GM12878 (cell line): Measurements from ENCODE around the gene RALGPS1. TPM values are rescaled to one million over a fixed set of nuclear protein-coding genes. Genes with fewer than 3 reads are reported as not detected.

Source experiments
- ATAC-seq: fragments of 200-7000 bp; cut with Tn5 transposase; 3 replicates; pipeline ENCODE4 v1.9.1; 2020; ENCODE audit warnings: mild to moderate bottlenecking, moderate library complexity
- BruUV-seq: library from RNA; stranded (reverse); fragments of 400-500 nt; replicated peaks from 2 replicates; lab custom pipeline; 2021; lab: Mats Ljungman, UMichigan
- CTCF ChIA-PET: fragments of 300-600 bp; sonication (Branson Sonifier 250); formaldehyde crosslinking; extraction: SDS; loops from one replicate; lab custom pipeline; 2021; ENCODE audit warnings: inconsistent platforms; lab: Yijun Ruan, JAX
- POLR2A ChIA-PET: fragments of 350-600 bp; formaldehyde crosslinking; extraction: SDS; loops from one replicate; lab custom pipeline; 2021; ENCODE audit warnings: inconsistent platforms; lab: Charles Lee
- RAD21 ChIA-PET: fragments of 300-600 bp; sonication (Branson Sonifier 250); formaldehyde crosslinking; loops from one replicate; lab custom pipeline; 2023; ENCODE audit warnings: antibody characterized with exemption; ENCODE audit not compliant: unreplicated experiment; lab: Charles Lee
- SMC1A ChIA-PET: fragments of 300-600 bp; sonication (Branson Sonifier 250); formaldehyde crosslinking; loops from one replicate; lab custom pipeline; 2023; ENCODE audit not compliant: unreplicated experiment, uncharacterized antibody; lab: Charles Lee
- DNase-seq: peaks from one replicate; pipeline ENCODE4 v3.0.0-alpha.2; 2011; ENCODE audit warnings: low read depth, low spot score
- FAIRE-seq: peaks from 3 replicates; lab custom pipeline; 2011; peaks lifted over from hg19 to GRCh38; lab: Jason Lieb, UNC
- H2AFZ ChIP-seq: 2 replicates; pipeline ENCODE4 v1.6.0; 2011; ENCODE audit warnings: low read depth, low read length, control low read depth; ENCODE audit not compliant: control insufficient read depth
- H3K27ac ChIP-seq: 2 replicates; pipeline ENCODE4 v1.5.1; 2011; ENCODE audit warnings: control low read depth; ENCODE audit not compliant: control insufficient read depth, insufficient read depth
- H3K27me3 ChIP-seq, 2 experiments: replicated peaks in 1 of 2; 2 replicates each; pipeline versions ENCODE4 v1.6.0 to v1.6.1; 2011; ENCODE audit warnings: low read length in 1 of 2; ENCODE audit not compliant: control insufficient read depth in 2 of 2, insufficient read depth in 2 of 2
- H3K36me3 ChIP-seq, 2 experiments: 2 replicates each; pipeline ENCODE4 v1.5.1; 2011; ENCODE audit warnings: low read length in 1 of 2; ENCODE audit not compliant: control insufficient read depth in 2 of 2, insufficient read depth in 2 of 2
- H3K4me1 ChIP-seq: 2 replicates; pipeline ENCODE4 v1.6.1; 2011; ENCODE audit warnings: mild to moderate bottlenecking, low read length, moderate library complexity, mixed read lengths; ENCODE audit not compliant: control insufficient read depth, insufficient read depth
- H3K4me2 ChIP-seq: 2 replicates; pipeline ENCODE4 v1.6.0; 2011; ENCODE audit warnings: control low read depth; ENCODE audit not compliant: control insufficient read depth, insufficient read depth
- H3K4me3 ChIP-seq: fragments of 200-600 bp; sonication (generic); 2 replicates; pipeline ENCODE4 v1.5.1; 2016
- H3K79me2 ChIP-seq: 2 replicates; pipeline ENCODE4 v1.6.0; 2011; ENCODE audit warnings: low read length; ENCODE audit not compliant: control insufficient read depth, insufficient read depth
- H3K9ac ChIP-seq: 2 replicates; pipeline ENCODE4 v1.8.0; 2011; ENCODE audit warnings: low read length, control low read depth, mixed read lengths; ENCODE audit not compliant: control insufficient read depth, insufficient read depth
- H3K9me3 ChIP-seq: replicated peaks from 3 replicates; pipeline ENCODE4 v1.5.1; 2011; ENCODE audit warnings: mild to moderate bottlenecking, low read length; ENCODE audit not compliant: control insufficient read depth, insufficient read depth
- H4K20me1 ChIP-seq: 2 replicates; pipeline ENCODE4 v1.6.0; 2011; ENCODE audit not compliant: control insufficient read depth, insufficient read depth
- E4F1 ChIP-seq: fragments of 450-650 bp; IDR thresholded peaks from 2 replicates; pipeline ENCODE4 v1.6.1; 2018; ENCODE audit warnings: borderline replicate concordance, mild to moderate bottlenecking; ENCODE audit not compliant: partially characterized antibody
- FOXK2 ChIP-seq: fragments of 450-650 bp; IDR thresholded peaks from 2 replicates; pipeline ENCODE4 v1.6.1; 2017; ENCODE audit warnings: mild to moderate bottlenecking, moderate library complexity
- HDAC6 ChIP-seq: fragments of 200-600 bp; sonication (generic); IDR thresholded peaks from one replicate; pipeline ENCODE4 v1.8.0; 2017; ENCODE audit warnings: antibody characterized with exemption; ENCODE audit not compliant: unreplicated experiment
- KLF5 ChIP-seq: fragments of 450-650 bp; IDR thresholded peaks from 2 replicates; pipeline ENCODE4 v1.6.1; 2014; ENCODE audit warnings: mild to moderate bottlenecking; ENCODE audit not compliant: partially characterized antibody
- MXI1 ChIP-seq: fragments of 150-350 bp; IDR thresholded peaks from 2 replicates; pipeline ENCODE4 v1.6.1; 2011; ENCODE audit warnings: low read depth, mild to moderate bottlenecking, inconsistent platforms, low read length, improper control_type of control experiment
- PAX8 ChIP-seq: fragments of 450-650 bp; IDR thresholded peaks from 2 replicates; pipeline ENCODE4 v1.6.1; 2017; ENCODE audit warnings: mild to moderate bottlenecking, moderate library complexity
- POLR2AphosphoS2 ChIP-seq: IDR thresholded peaks from 2 replicates; pipeline ENCODE4 v1.6.1; 2011; ENCODE audit warnings: low read depth, mild to moderate bottlenecking, low read length, improper control_type of control experiment, moderate library complexity
- RAD21 ChIP-seq: IDR thresholded peaks from 2 replicates; pipeline ENCODE4 v1.6.1; 2011; ENCODE audit warnings: mild to moderate bottlenecking, low read depth, low read length, moderate library complexity; ENCODE audit not compliant: insufficient read depth
- TCF3 ChIP-seq: IDR thresholded peaks from 2 replicates; pipeline ENCODE4 v1.6.1; 2012; ENCODE audit warnings: low read depth, mild to moderate bottlenecking, low read length, borderline replicate concordance; ENCODE audit not compliant: insufficient read depth
- USF1 ChIP-seq: IDR thresholded peaks from 2 replicates; pipeline ENCODE4 v1.6.1; 2011; ENCODE audit warnings: borderline replicate concordance, low read depth, mild to moderate bottlenecking, moderate library complexity, mixed read lengths, low read length; ENCODE audit not compliant: insufficient read depth; ENCODE audit errors: extremely low read length
- WGBS: methylation state at CpG from one replicate; pipeline ENCODE4 v1.1.6; 2016; ENCODE audit warnings: low lambda C conversion rate; ENCODE audit not compliant: insufficient replicate concordance, insufficient coverage; ENCODE audit errors: missing lambda C conversion rate; 5-methylcytosine and 5-hydroxymethylcytosine counted together
- in situ Hi-C: fragments of 300-500 bp; cut with MboI; formaldehyde crosslinking; loops from 9 replicates; pipeline ENCODE4 v1.14.3; 2018; ENCODE audit warnings: mixed read lengths
- intact Hi-C: fragments of 100-400 bp; cut with micrococcal nuclease; formaldehyde crosslinking; loops from one replicate; pipeline ENCODE4 v1.14.2; 2022; ENCODE audit not compliant: unreplicated experiment
- polyA plus RNA-seq, 11 experiments: library from polyadenylated mRNA; depleted of rRNA in 4 of 11; unstranded in 6 of 11; stranded (reverse) in 5 of 11; fragments of >200 nt; fragmentation: Nextera tagmentation in 4 of 11; fragmentation: Illumina TruSeq in 1 of 11; extraction: Ambion mirVana in 4 of 11; extraction: Trizol in 1 of 11; gene quantifications; 1 replicate in 1 of 11; 2 replicates in 10 of 11; pipeline versions ENCODE4 v1.2.1 to v1.2.3, GENCODE V29; 2011 to 2016; ENCODE audit warnings: inconsistent platforms in 2 of 11, missing spikeins in 2 of 11, low read depth in 1 of 11
- total RNA-seq, 4 experiments: library from RNA; depleted of rRNA in 3 of 4; stranded (reverse); fragments of >200 nt in 3 of 4; fragmentation: Illumina TruSeq in 1 of 4; extraction: Trizol in 1 of 4; gene quantifications; 2 replicates each; pipeline versions ENCODE4 v1.2.1 to v1.2.3, GENCODE V29; 2013 to 2021

Gene RALGPS1
- total and polyA plus RNA-seq, 10 of the 15 experiments (the other 5 are each of a cell fraction or from before 2014, with no cell fraction given): 0.13 to 5.6 (median 2.7) TPM

- TF ChIP-seq RAD21 (no peak), POLR2AphosphoS2 (no peak), E4F1 (no peak), MXI1 (no peak), TCF3 (no peak), KLF5 (no peak), FOXK2 (no peak), USF1 (no peak), PAX8 (no peak), HDAC6 (no peak)
- Histone ChIP-seq H3K36me3 (no peaks in the 10 kb centered on the region), H3K79me2 (no peaks in the 10 kb centered on the region), H4K20me1 (no peaks in the 10 kb centered on the region), H3K4me3 (no peak overlapping the region), H3K27me3 (no peaks in the 10 kb centered on the region), H3K9ac (no peak overlapping the region), H3K9me3 (no peaks in the 10 kb centered on the region), H3K27ac (no peak overlapping the region), H3K4me1 (no peaks in the 10 kb centered on the region), H2AFZ (no peak overlapping the region), H3K4me2 (no peak overlapping the region)
- WGBS: 65% methylated on average over 19 of the region's 20 CpGs
- ChIA-PET CTCF (interaction anchor here (1.0 to 1.7 kb wide), 3 partner anchors 13 to 207 kb away, joined by 3 to 5 read pairs (median 3); partner anchors contain the start of gene SLC2A8), SMC1A (interaction anchor here (0.6 to 1.2 kb wide), 2 partner anchors 13 to 270 kb away, joined by 3 read pairs; no protein-coding TSS in a partner anchor), POLR2A (interaction anchor here (0.6 kb wide), 1 partner anchor 14 kb away, joined by 6 read pairs; no protein-coding TSS in a partner anchor), RAD21 (no interaction called here)
- intact Hi-C loops: loop anchor here (5.0 to 10.0 kb wide), 2 partner anchors 136 to 244 kb away; partner anchors contain the start of genes LRSAM1 and RPL12
- no peak for ATAC-seq
- in situ Hi-C loops: no loop called here
- no peak for DNase-seq
- no peak for FAIRE-seq
- BruUV-seq: no TSS peak
Observed at GRCh38 chr9:127210851-127211730, 296.5 kb downstream of the RALGPS1 start.
